Adrenal gland (tissue), 12 donors: Measurements from ENCODE around the gene DNMBP. TPM values are rescaled to one million over a fixed set of nuclear protein-coding genes. Genes with fewer than 3 reads are reported as not detected.
A peak's percentile ranks its signal among the peaks of the same experiment; 100 is the strongest.

ENCODE experiments used
- DNase-seq, 7 donors: peaks; one replicate each; pipeline ENCODE4 v3.0.0-alpha.2; 2019 to 2020
- H3K27ac ChIP-seq, 5 donors: fragments of 200-600 bp; sonication (generic) in 4 of 5; 1 replicate in 3 of 5; 2 replicates in 2 of 5; pipeline versions ENCODE4 v1.5.1 to v1.8.0; 2016 to 2020; ENCODE audit warnings: mild to moderate bottlenecking in 1 of 5
- H3K27me3 ChIP-seq: fragments of 200-600 bp; 2 replicates; pipeline ENCODE4 v1.8.0; 2021
- H3K36me3 ChIP-seq, 2 donors: fragments of 200-600 bp; replicated peaks in 1 of 2; 1 replicate in 1 of 2; 2 replicates in 1 of 2; pipeline versions ENCODE4 v1.5.1 to v1.8.0; 2018 to 2022
- H3K4me1 ChIP-seq, 2 donors: fragments of 200-600 bp; replicated peaks in 1 of 2; 1 replicate in 1 of 2; 2 replicates in 1 of 2; pipeline versions ENCODE4 v1.5.1 to v1.8.0; 2018 to 2021
- H3K4me3 ChIP-seq, 4 donors: fragments of 200-600 bp; sonication (generic) in 3 of 4; one replicate each; pipeline ENCODE4 v1.5.1; 2016 to 2018
- H3K9me3 ChIP-seq, 3 donors: fragments of 200-600 bp; sonication (generic) in 1 of 3; replicated peaks in 1 of 3; 1 replicate in 2 of 3; 2 replicates in 1 of 3; pipeline versions ENCODE4 v1.5.1 to v1.8.0; 2016 to 2021
- POLR2A ChIP-seq, 2 donors: fragments of 450-650 bp; IDR thresholded peaks; one replicate each; pipeline ENCODE4 v1.6.1; 2017; ENCODE audit warnings: antibody characterized with exemption in 2 of 2, mild to moderate bottlenecking in 2 of 2, moderate library complexity in 1 of 2
- WGBS, 4 donors: extraction: QIAGEN DNeasy Blood & Tissue Kit in 2 of 4; methylation state at CpG; one replicate each; pipeline versions ENCODE4 v1.1.5 to v1.1.7; 2013 to 2017; 5-methylcytosine and 5-hydroxymethylcytosine counted together
- intact Hi-C, 2 donors: fragments of 100-400 bp; cut with DNase I; formaldehyde crosslinking; loops; one replicate each; pipeline versions ENCODE4 v1.14.1 to v1.15.0; 2022 to 2023
- polyA plus RNA-seq, 3 donors: library from polyadenylated mRNA; stranded (reverse); fragments of 200-250 nt in 2 of 3; fragments of 350-450 nt in 1 of 3; fragmentation: Illumina TruSeq in 1 of 3; extraction: RNeasy Lipid Tissue Mini Kit (QIAGEN cat#74804) in 1 of 3; gene quantifications; one replicate each; pipeline ENCODE4 v1.2.3, GENCODE V29; 2013 to 2014
- total RNA-seq, 9 donors: library from RNA; depleted of rRNA in 4 of 9; stranded (reverse); fragments of >200 nt in 4 of 9; fragments of 120-200 nt in 1 of 9; fragmentation: NEBNext Ultra II Directional in 1 of 9; extraction: Animal tissue kit (Norgen Biotek cat#: 25700) in 1 of 9; gene quantifications; one replicate each; pipeline versions ENCODE4 v1.1.0 to v1.2.4, GENCODE V29; 2013 to 2023
- TF ChIP-seq, protein P1 (sequence below), 6 experiments: fragments of 450-650 bp in 4 of 6; fragments of 200-600 bp in 2 of 6; sonication (generic) in 1 of 6; IDR thresholded peaks; 1 replicate in 5 of 6; 2 replicates in 1 of 6; pipeline versions ENCODE4 v1.5.1 to v1.8.0; 2016 to 2021; ENCODE audit warnings: antibody characterized with exemption in 6 of 6, mild to moderate bottlenecking in 2 of 6, moderate library complexity in 1 of 6
- donor health status: healthy with polysubstance abuse.
- donor health status: Bipolar disorder and iron deficiency.
- donor health status: DM: yes; HTN: yes; CAD: no.
- donor health status: DM: no; HTN: no; CAD: no.
- donor health status: DM: no; HTN: no; CAD: no.
- donor health status: DM: yes; HTN: yes; CAD: no.

Gene DNMBP
- total and polyA plus RNA-seq, 12 donors: 5.7 to 17.9 (median 12.0) TPM

DNA sequence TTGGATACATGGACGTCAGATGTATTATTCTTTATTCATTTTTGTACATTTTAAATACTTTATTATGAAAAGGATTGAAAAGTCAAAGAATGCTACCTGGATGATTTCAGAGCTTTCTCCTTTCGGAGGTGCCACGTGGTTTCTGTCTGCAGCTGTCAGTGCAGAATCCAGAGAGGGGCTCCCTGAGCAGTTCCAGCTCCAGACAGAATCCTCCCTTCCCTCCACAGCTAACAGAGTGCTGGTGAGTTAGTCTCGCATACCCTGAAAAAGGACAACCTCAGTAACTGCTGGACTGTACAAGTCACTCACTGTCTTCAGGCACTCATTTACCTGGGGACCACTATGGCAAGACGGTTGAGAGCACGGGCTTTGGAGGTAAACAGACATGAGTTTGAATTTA, 10.9 kb downstream of the DNMBP start:
- H3K4me1 ChIP-seq: peaks cover 16 to 37% of the 10 kb centered on the region in 2 donors
- H3K36me3 ChIP-seq: no peaks in the 10 kb centered on the region
- H3K4me3 ChIP-seq: no peak overlapping the region
- intact Hi-C loops: no loop called here
- no peak for TF ChIP-seq POLR2A (IDR thresholded peaks at IDR 0.05)
- TF ChIP-seq, protein P1, sequence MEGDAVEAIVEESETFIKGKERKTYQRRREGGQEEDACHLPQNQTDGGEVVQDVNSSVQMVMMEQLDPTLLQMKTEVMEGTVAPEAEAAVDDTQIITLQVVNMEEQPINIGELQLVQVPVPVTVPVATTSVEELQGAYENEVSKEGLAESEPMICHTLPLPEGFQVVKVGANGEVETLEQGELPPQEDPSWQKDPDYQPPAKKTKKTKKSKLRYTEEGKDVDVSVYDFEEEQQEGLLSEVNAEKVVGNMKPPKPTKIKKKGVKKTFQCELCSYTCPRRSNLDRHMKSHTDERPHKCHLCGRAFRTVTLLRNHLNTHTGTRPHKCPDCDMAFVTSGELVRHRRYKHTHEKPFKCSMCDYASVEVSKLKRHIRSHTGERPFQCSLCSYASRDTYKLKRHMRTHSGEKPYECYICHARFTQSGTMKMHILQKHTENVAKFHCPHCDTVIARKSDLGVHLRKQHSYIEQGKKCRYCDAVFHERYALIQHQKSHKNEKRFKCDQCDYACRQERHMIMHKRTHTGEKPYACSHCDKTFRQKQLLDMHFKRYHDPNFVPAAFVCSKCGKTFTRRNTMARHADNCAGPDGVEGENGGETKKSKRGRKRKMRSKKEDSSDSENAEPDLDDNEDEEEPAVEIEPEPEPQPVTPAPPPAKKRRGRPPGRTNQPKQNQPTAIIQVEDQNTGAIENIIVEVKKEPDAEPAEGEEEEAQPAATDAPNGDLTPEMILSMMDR (IDR thresholded peaks at IDR 0.05): no peak
- H3K27me3 ChIP-seq: no peaks in the 10 kb centered on the region
- 88 to 96% (median 93%) methylated on average over 6 of the region's 6 CpGs for WGBS, 4 donors
- no peak overlapping the region for H3K27ac ChIP-seq
- no peaks in the 10 kb centered on the region for H3K9me3 ChIP-seq
- DNase-seq: no peak

DNA sequence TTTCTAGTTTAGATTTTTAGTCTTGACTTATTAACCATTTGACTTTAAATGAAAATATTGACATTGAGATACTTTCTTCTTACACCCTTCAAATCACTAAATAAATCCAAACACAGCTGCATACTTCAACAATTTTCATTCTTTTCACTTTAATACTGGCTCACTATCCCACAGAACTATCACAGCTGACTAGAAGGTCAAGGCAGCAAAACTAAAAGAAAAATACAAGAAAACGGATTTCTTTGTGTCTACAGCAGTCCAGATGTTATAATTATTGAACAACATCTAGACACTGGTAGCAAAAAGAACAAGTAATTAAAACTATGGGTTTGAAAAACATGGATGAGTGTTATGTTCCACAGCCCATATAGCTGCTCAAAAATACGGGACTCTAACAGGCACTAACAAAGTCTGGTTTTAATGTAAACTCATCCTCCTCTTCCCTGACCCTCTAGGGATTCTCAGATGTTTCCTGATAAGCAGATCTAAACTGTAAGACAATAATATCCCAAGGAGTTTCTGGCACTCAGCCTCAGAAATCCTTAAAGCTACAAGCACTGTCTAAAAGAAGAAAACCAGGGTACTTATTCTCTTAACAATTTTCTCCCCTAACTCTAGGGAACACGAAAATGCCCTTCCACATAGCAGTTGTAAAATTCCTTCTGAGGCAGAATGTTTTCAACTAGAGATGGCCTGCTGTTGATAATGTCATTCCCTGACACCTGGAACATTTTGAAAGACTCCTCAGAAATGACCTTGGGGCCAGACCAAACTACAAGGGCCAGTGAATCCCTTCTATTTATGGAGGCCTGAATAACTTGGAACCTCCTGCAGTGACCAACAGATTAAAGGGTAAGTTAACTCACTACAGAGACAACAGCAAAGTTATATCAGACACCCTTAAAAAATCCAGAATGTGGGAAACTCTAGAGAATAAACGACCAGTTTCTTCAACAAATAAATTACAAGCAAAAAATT, 12.8 kb downstream of the DNMBP start:
- H3K27ac ChIP-seq: peak overlapping the region in 4 of 5 donors; percentile 1 to 71 (median 54)
- WGBS, 4 donors: 20 to 25% (median 22%) methylated on average over 4 of the region's 4 CpGs
- TF ChIP-seq, protein P1 (IDR thresholded peaks at IDR 0.05): no peak
- no peak for TF ChIP-seq POLR2A (IDR thresholded peaks at IDR 0.05)
- intact Hi-C loops: no loop called here
- H3K27me3 ChIP-seq: no peaks in the 10 kb centered on the region
- no peaks in the 10 kb centered on the region for H3K36me3 ChIP-seq
- peak overlapping the region in 1 of 4 donors; percentile 16 for H3K4me3 ChIP-seq
- no peaks in the 10 kb centered on the region for H3K9me3 ChIP-seq
- peaks cover 16 to 36% of the 10 kb centered on the region in 2 donors for H3K4me1 ChIP-seq
- DNase-seq: peak in 3 of 7 donors; percentile 27 to 35 (median 32)

DNA sequence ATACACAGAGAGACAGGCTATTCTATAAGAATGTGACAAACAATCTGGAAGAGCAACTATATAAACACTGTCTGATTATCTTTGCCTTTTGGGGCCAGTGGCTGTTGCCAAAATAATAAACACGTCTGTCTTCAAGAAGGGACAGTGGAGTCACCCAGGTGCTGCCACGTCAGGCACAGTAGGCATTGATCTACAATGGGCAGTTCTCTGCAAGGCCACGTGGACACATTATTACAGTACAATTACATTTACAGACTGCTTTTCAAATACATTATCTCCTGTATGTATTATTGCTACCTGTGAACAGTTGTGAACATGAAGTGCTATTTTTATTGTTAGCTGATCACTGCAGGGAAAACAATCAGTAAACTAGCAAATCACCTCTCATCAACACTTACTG, 14.0 kb downstream of the DNMBP start:
- 49 to 61% (median 56%) methylated on average over 3 of the region's 3 CpGs for WGBS, 4 donors
- no peaks in the 10 kb centered on the region for H3K9me3 ChIP-seq
- TF ChIP-seq, protein P1 (IDR thresholded peaks at IDR 0.05): no peak
- TF ChIP-seq POLR2A (IDR thresholded peaks at IDR 0.05): no peak
- peaks cover 16 to 35% of the 10 kb centered on the region in 2 donors for H3K4me1 ChIP-seq
- no peaks in the 10 kb centered on the region for H3K36me3 ChIP-seq
- H3K4me3 ChIP-seq: no peak overlapping the region
- DNase-seq: no peak
- intact Hi-C loops: no loop called here
- no peak overlapping the region for H3K27ac ChIP-seq
- no peaks in the 10 kb centered on the region for H3K27me3 ChIP-seq

DNA sequence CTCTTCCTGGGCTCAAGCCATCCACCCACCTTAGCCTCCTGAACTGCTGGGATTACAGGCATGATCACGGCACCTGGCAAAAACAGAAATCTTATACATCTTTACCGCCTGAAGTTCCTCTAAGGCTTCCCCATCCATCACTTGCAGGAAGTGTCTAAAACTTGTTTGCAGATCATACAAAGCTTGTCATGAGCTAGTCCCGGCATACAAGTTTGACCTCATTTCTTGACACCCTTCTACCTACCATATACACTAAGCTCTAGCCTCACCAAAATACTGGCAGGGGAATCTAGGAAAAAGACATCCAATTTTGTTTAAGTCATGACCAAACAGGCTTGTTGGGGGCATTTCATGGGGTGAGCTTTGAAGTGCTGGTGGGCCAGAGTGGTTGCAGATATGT, 14.5 kb downstream of the DNMBP start:
- Histone ChIP-seq H3K9me3 (no peaks in the 10 kb centered on the region), H3K4me1 (peaks cover 16 to 35% of the 10 kb centered on the region in 2 donors), H3K36me3 (no peaks in the 10 kb centered on the region), H3K27ac (no peak overlapping the region), H3K27me3 (no peaks in the 10 kb centered on the region), H3K4me3 (no peak overlapping the region)
- intact Hi-C loops: no loop called here
- 62 to 78% (median 67%) methylated on average over 3 of the region's 3 CpGs for WGBS, 4 donors
- DNase-seq: no peak
- TF ChIP-seq, protein P1 (IDR thresholded peaks at IDR 0.05): no peak
